ENCODE measurements around the gene CHML. TPM values are rescaled to one million over a fixed set of nuclear protein-coding genes. Genes with fewer than 3 reads are reported as not detected.

CHML gene
- total RNA-seq, 1 experiment from 2014 or later = 70.9 TPM

DNA sequence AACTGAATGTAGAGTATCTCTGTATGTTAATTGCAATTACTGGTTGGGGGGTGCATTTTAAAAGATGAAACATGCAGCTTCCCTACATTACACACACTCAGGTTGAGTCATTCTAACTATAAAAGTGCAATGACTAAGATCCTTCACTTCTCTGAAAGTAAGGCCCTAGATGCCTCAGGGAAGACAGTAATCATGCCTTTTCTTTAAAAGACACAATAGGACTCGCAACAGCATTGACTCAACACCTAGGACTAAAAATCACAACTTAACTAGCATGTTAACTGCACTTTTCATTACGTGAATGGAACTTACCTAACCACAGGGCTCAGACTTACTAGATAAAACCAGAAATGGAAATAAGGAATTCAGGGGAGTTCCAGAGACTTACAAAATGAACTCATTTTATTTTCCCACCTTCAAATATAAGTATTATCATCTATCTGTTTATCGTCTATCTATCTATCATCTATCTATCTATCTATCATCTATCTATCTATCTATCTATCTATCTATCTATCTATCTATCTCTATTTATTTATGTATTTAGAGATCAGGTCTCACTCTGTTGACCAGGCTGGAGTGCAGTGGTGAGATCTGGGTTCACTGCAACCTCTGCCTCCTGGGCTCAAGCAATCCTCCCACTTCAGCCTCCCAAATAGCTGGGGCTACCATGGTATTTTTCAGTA is 47.8 kb downstream of the CHML start:
- DNase-seq (ENCODE audit: extremely low read depth, low read depth) = no peak

DNA sequence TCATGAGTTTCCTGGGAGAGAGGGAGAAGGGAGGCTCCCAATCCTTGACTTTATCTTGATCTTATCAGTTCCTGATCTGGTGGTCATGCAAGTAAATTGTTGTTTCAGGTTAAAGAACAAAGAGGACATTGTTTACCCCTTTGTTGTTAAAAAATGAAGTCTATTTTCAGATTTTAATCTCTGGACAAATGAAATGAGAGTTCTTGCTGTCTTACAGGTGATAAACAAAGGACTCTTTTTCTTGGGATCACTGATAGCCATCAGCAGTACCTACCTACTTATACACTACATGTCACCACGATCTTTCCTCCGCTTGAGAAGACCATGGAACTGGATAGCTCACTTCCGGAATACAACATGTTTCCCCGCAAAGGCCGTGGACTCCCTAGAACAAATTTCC is 48.4 kb downstream of the CHML start:
- DNase-seq (ENCODE audit: extremely low read depth, low read depth) = no peak

DNA sequence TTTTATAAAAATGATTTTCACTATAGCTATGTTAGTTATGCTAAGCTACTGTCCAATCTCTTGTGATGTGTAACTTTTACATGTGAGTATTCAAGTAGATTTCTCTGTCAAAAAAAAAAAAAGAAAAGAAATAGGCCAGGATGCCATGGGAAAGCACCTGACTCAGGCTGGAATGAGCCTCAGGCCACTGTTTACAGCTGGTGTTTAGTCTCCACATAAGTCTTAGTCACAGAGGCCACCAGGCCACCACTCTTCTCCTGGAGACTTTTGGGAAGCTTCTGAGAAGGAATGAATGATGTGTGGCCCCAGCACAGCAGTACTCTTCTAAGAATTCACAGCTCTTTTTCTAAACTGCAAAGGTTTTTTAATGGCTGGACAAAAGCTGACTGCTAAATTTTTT is 48.9 kb downstream of the CHML start:
- no peak for DNase-seq (ENCODE audit: extremely low read depth, low read depth)

DNA sequence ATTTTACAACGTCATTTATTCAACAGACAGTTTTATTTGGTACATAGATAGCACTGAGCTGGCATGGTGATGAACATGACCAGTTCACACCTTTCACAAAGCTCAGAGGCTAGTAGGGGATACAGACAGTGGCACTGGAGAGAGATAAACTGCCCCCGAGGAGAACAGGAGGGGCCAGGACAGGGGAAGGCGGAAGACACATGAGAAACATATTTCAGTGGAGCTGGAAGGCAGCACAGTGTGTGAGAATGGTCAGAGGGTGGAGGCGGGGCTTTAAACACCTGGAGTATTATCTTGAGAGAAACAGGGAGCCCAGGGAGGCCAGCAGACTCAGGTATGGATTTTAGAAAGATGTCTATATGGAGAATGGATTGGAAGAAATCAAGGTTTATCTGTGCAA is 49.5 kb downstream of the CHML start:
- DNase-seq (ENCODE audit: extremely low read depth, low read depth) = no peak

Other genes starting within 250 kb of the CHML start
- gene FH, start 120.6 kb downstream of the CHML start, total RNA-seq (2014; rRNA removed; shearing (Covaris generic)) = 164 and 172 TPM in 2 replicates
- gene KMO, start 108.0 kb downstream of the CHML start, total RNA-seq (2014; rRNA removed; shearing (Covaris generic)) = 0.17 and 0.35 TPM in 2 replicates
- gene OPN3, start within 50 bp of the CHML start, total RNA-seq (2014; rRNA removed; shearing (Covaris generic)) = 150 and 174 TPM in 2 replicates
- not detected in 2 replicates for gene WDR64, start 11.9 kb upstream of the CHML start, total RNA-seq (2014; rRNA removed; shearing (Covaris generic))
- 123 and 144 TPM in 2 replicates for gene EXO1, start 207.8 kb upstream of the CHML start, total RNA-seq (2014; rRNA removed; shearing (Covaris generic))